PFSK-1 (cell line): ENCODE data around the gene HOOK2.

Experiments used
- POLR2AphosphoS5 ChIP-seq: IDR thresholded peaks from 2 replicates; pipeline ENCODE4 v1.6.1; 2012; ENCODE audit warnings: low read depth, mild to moderate bottlenecking, control low read depth, low read length, moderate library complexity
- SIN3A ChIP-seq: IDR thresholded peaks from 2 replicates; pipeline ENCODE4 v1.6.1; 2012; ENCODE audit warnings: mild to moderate bottlenecking, low read length, moderate library complexity, borderline replicate concordance; ENCODE audit not compliant: insufficient read depth
- TF ChIP-seq, protein P1 (sequence below), 2 experiments: IDR thresholded peaks; 2 replicates each; pipeline versions ENCODE4 v1.6.1 to v1.8.0; 2011 to 2012; ENCODE audit warnings: low read depth in 2 of 2, low read length in 2 of 2, control low read depth in 1 of 2, inconsistent platforms in 1 of 2, mild to moderate bottlenecking in 1 of 2, moderate library complexity in 1 of 2; ENCODE audit not compliant: insufficient read depth in 1 of 2

DNA sequence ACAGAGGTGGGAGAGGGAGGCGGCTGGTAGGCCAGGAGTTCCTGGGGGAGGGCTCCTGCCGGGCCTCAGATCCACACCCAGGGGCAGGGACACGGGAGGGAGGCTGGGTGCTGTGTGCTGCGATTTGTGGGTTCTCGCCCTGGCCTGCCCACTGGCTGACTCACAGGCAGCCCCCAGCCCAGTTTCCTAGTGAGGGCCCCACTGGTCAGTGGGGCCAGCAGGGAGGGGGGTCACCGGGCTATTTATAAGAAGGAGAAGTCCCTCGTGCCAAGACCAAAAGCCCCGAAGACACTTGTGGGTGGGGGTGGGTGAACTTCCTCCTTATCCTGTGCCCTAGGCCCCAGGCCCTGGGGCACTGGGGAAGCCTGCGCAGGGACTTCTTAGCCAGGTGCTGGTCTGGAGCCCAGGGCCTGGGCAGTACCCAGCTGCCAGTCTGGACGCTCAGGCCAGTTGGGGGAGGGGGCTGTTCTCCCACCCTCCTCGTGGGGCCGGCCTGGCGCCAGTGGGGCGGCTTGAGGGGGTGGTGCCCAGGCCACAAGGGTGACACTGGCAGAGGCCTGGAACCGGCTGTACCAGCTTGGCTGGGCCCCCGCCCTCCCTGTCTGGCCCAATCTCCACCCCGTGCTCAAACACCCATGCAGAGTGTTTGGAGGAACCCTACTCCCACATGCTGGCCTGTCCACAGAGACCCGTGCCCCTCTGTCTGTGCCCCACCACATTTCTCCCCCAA lies 11.0 kb upstream of the HOOK2 start:
- TF ChIP-seq POLR2AphosphoS5 (no peak), SIN3A (no peak)
- TF ChIP-seq, protein P1, sequence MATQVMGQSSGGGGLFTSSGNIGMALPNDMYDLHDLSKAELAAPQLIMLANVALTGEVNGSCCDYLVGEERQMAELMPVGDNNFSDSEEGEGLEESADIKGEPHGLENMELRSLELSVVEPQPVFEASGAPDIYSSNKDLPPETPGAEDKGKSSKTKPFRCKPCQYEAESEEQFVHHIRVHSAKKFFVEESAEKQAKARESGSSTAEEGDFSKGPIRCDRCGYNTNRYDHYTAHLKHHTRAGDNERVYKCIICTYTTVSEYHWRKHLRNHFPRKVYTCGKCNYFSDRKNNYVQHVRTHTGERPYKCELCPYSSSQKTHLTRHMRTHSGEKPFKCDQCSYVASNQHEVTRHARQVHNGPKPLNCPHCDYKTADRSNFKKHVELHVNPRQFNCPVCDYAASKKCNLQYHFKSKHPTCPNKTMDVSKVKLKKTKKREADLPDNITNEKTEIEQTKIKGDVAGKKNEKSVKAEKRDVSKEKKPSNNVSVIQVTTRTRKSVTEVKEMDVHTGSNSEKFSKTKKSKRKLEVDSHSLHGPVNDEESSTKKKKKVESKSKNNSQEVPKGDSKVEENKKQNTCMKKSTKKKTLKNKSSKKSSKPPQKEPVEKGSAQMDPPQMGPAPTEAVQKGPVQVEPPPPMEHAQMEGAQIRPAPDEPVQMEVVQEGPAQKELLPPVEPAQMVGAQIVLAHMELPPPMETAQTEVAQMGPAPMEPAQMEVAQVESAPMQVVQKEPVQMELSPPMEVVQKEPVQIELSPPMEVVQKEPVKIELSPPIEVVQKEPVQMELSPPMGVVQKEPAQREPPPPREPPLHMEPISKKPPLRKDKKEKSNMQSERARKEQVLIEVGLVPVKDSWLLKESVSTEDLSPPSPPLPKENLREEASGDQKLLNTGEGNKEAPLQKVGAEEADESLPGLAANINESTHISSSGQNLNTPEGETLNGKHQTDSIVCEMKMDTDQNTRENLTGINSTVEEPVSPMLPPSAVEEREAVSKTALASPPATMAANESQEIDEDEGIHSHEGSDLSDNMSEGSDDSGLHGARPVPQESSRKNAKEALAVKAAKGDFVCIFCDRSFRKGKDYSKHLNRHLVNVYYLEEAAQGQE (IDR thresholded peaks at IDR 0.05; ENCODE audit: insufficient read depth in 1 of 2, low read depth in 2 of 2, low read length in 2 of 2): no peak
